ENCODE measurements around the gene IZUMO1R.

DNA sequence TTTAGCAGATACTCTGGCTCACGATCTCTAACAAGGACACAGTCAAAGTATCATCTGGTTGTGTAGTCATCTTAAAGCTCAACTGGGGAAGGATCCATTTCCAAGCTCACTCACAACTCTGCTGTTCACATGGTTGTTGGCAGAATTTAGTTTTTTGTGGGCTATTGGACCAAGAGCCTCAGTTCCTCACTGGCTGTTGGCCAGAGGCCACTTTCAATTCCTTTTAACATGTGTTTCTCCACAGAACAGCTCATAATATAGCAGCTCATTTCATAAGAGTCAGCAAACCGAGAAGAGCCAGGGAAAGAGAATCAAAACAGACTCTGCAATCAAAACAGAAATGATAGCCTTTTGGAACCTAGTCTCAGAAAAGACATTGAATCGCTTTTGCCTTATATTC lies 22.6 kb downstream of the IZUMO1R start:
- no peak for TF ChIP-seq POLR2A (IDR thresholded peaks at IDR 0.05; ENCODE audit: low read depth, low read length)
- TF ChIP-seq POLR2AphosphoS5 (IDR thresholded peaks at IDR 0.05; ENCODE audit: low read depth, low read length): no peak

All from GM12892 (cell line).